GM18526 (cell line): ENCODE data around the gene SHPK.

Source experiments
- POLR2A ChIP-seq: IDR thresholded peaks from 3 replicates; pipeline ENCODE4 v1.6.1; 2011; ENCODE audit not compliant: insufficient read length; ENCODE audit errors: extremely low read depth

SHPK gene

GRCh38 chr17:3603870-3604259, 32.2 kb downstream of the SHPK start:
- no peak for TF ChIP-seq POLR2A

- no peak for TF ChIP-seq POLR2A
Observed at GRCh38 chr17:3603119-3603869, 32.8 kb downstream of the SHPK start.

GRCh38 chr17:3602499-3602898, 33.6 kb downstream of the SHPK start:
- no peak for TF ChIP-seq POLR2A

- no peak for TF ChIP-seq POLR2A
Observed at GRCh38 chr17:3600529-3601205, 35.4 kb downstream of the SHPK start.

GRCh38 chr17:3598078-3598477, 38.0 kb downstream of the SHPK start:
- TF ChIP-seq POLR2A = no peak

- TF ChIP-seq POLR2A = no peak
Observed at GRCh38 chr17:3596804-3597464, 39.1 kb downstream of the SHPK start.

- TF ChIP-seq POLR2A = no peak
Observed at GRCh38 chr17:3594976-3595375, 41.1 kb downstream of the SHPK start.

GRCh38 chr17:3594051-3594800, 41.8 kb downstream of the SHPK start:
- TF ChIP-seq POLR2A = no peak

GRCh38 chr17:3593384-3593783, 42.7 kb downstream of the SHPK start:
- TF ChIP-seq POLR2A = no peak

- no peak for TF ChIP-seq POLR2A
Observed at GRCh38 chr17:3592216-3592860, 43.7 kb downstream of the SHPK start.

- no peak for TF ChIP-seq POLR2A
Observed at GRCh38 chr17:3590768-3591167, 45.3 kb downstream of the SHPK start.

GRCh38 chr17:3590231-3590630, 45.8 kb downstream of the SHPK start:
- TF ChIP-seq POLR2A = no peak

GRCh38 chr17:3589784-3590183, 46.3 kb downstream of the SHPK start:
- TF ChIP-seq POLR2A = no peak

- TF ChIP-seq POLR2A = no peak
Observed at GRCh38 chr17:3585826-3586225, 50.2 kb downstream of the SHPK start.

- no peak for TF ChIP-seq POLR2A
Observed at GRCh38 chr17:3583456-3583855, 52.6 kb downstream of the SHPK start.
